SU-DHL-6 (cell line): Measurements from ENCODE around the gene ITFG1.

Experiments used
- H2AFZ ChIP-seq: fragments of 200-600 bp; sonication (generic); 2 replicates; pipeline ENCODE4 v1.6.1; 2014; ENCODE audit warnings: low read depth, mild to moderate bottlenecking, moderate library complexity, mixed read lengths, antibody characterized with exemption, low read length; ENCODE audit not compliant: severe bottlenecking
- H3F3A ChIP-seq: fragments of 200-600 bp; shearing (Covaris generic); 2 replicates; pipeline ENCODE4 v1.6.0; 2016; ENCODE audit warnings: antibody characterized with exemption, mild to moderate bottlenecking; ENCODE audit not compliant: insufficient read depth
- H3K27ac ChIP-seq: fragments of 200-600 bp; sonication (generic); 2 replicates; pipeline ENCODE4 v1.5.1; 2016; ENCODE audit warnings: low read depth, mild to moderate bottlenecking, low read length, moderate library complexity, mixed read lengths
- H3K27me3 ChIP-seq: fragments of 200-600 bp; sonication (generic), shearing (Covaris generic); 2 replicates; pipeline ENCODE4 v1.6.0; 2014; ENCODE audit warnings: mild to moderate bottlenecking, low read length
- H3K36me3 ChIP-seq: fragments of 200-600 bp; sonication (generic); 2 replicates; pipeline ENCODE4 v1.6.1; 2014; ENCODE audit warnings: mild to moderate bottlenecking, low read length, mixed read lengths
- H3K4me2 ChIP-seq: fragments of 300-600, 200-600 bp; shearing (Covaris generic), sonication (generic); 2 replicates; pipeline ENCODE4 v1.6.0; 2014; ENCODE audit warnings: low read length, low read depth, mild to moderate bottlenecking; ENCODE audit not compliant: poor library complexity, severe bottlenecking
- H3K4me3 ChIP-seq: fragments of 200-600 bp; sonication (generic); 2 replicates; pipeline ENCODE4 v1.5.1; 2014; ENCODE audit warnings: antibody characterized with exemption, low read length, mild to moderate bottlenecking, mixed read lengths; ENCODE audit not compliant: insufficient read depth, poor library complexity, severe bottlenecking
- H3K79me2 ChIP-seq: fragments of 200-600 bp; sonication (generic); 2 replicates; pipeline ENCODE4 v1.6.1; 2014; ENCODE audit warnings: mild to moderate bottlenecking, low read length, moderate library complexity; ENCODE audit not compliant: insufficient read depth
- H3K9ac ChIP-seq: fragments of 200-600 bp; sonication (generic); 2 replicates; pipeline ENCODE4 v1.7.0; 2014; ENCODE audit warnings: mild to moderate bottlenecking, low read length
- H3K9me2 ChIP-seq: fragments of 200-600 bp; sonication (generic); replicated peaks from 2 replicates; pipeline ENCODE4 v1.6.1; 2014; ENCODE audit warnings: low read length; ENCODE audit not compliant: insufficient read depth
- H3K9me3 ChIP-seq: fragments of 200-600 bp; sonication (generic); 2 replicates; pipeline ENCODE4 v1.6.1; 2014; ENCODE audit warnings: low read length, mixed read lengths; ENCODE audit not compliant: insufficient read depth
- H4K20me1 ChIP-seq: fragments of 200-600 bp; sonication (generic); 2 replicates; pipeline ENCODE4 v1.6.1; 2014; ENCODE audit warnings: low read depth, mild to moderate bottlenecking, antibody characterized with exemption, low read length, moderate library complexity, mixed read lengths
- CTCF ChIP-seq: fragments of 200-600 bp; sonication (generic); IDR thresholded peaks from one replicate; pipeline ENCODE4 v1.5.1; 2017; ENCODE audit warnings: antibody characterized with exemption, mild to moderate bottlenecking, low read length, moderate library complexity; ENCODE audit not compliant: insufficient read depth, poor library complexity, severe bottlenecking
- EZH2phosphoT487 ChIP-seq: fragments of 200-600 bp; sonication (generic), shearing (Covaris generic); conservative IDR thresholded peaks from 2 replicates; pipeline ENCODE4 v1.6.1; 2018; ENCODE audit warnings: mild to moderate bottlenecking, antibody characterized with exemption, low read length, moderate library complexity, mixed read lengths

Gene ITFG1

GRCh38 chr16:47308601-47309000, 152.3 kb downstream of the ITFG1 start:
- Histone ChIP-seq H3K79me2 (no peaks in the 10 kb centered on the region), H3K4me3 (no peak overlapping the region), H2AFZ (no peak overlapping the region), H3K9ac (no peak overlapping the region), H3K4me2 (no peak overlapping the region), H3K27me3 (no peaks in the 10 kb centered on the region), H3K36me3 (peaks cover 15% of the 10 kb centered on the region), H3K9me2 (no peaks in the 10 kb centered on the region), H3K9me3 (no peaks in the 10 kb centered on the region), H4K20me1 (no peaks in the 10 kb centered on the region), H3K27ac (0 out of 2 replicates have a peak overlapping the region, but pooled peaks have one; percentile 8), H3F3A (peaks cover 31% of the 10 kb centered on the region)
- no peak for TF ChIP-seq EZH2phosphoT487
- no peak for TF ChIP-seq CTCF

DNA sequence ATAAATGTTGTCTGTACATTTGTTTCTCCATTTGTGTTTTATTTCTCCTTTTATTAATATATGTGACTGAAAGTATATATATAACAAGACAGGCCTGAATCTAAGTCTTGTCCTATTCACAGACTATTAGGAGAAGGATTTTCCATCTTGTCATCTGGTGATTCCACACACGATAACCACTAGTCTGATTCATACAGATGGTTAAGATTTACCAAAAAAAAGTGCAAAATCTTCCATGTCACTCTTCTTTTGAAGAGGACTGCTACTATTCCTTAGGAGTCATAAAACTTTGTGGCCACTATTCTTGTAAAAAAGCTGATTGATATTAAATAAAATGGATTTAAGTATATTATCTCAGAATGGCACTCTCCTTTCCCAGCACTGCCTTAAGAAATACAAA, 156.3 kb downstream of the ITFG1 start:
- Histone ChIP-seq H3K27me3 (no peaks in the 10 kb centered on the region), H3K36me3 (peaks cover 5% of the 10 kb centered on the region; the same call in 1 of the 2 replicates), H3K9ac (no peak overlapping the region), H3F3A (no peaks in the 10 kb centered on the region), H3K9me3 (no peaks in the 10 kb centered on the region), H3K27ac (no peak overlapping the region; the same call in 1 of the 2 replicates), H3K4me2 (no peak overlapping the region), H2AFZ (no peak overlapping the region), H4K20me1 (no peaks in the 10 kb centered on the region), H3K9me2 (no peaks in the 10 kb centered on the region), H3K79me2 (no peaks in the 10 kb centered on the region), H3K4me3 (no peak overlapping the region)
- TF ChIP-seq EZH2phosphoT487 (no peak), CTCF (no peak)

GRCh38 chr16:47299587-47299986, 161.3 kb downstream of the ITFG1 start:
- H4K20me1 ChIP-seq, result no peaks in the 10 kb centered on the region
- H3K27ac ChIP-seq, result no peak overlapping the region
- no peaks in the 10 kb centered on the region for H3K9me2 ChIP-seq
- H3K79me2 ChIP-seq, result no peaks in the 10 kb centered on the region
- H3K36me3 ChIP-seq, result no peaks in the 10 kb centered on the region; the same call in 1 of the 2 replicates
- no peaks in the 10 kb centered on the region for H3K9me3 ChIP-seq
- H3K9ac ChIP-seq, result no peak overlapping the region
- no peaks in the 10 kb centered on the region for H3K27me3 ChIP-seq
- no peak overlapping the region for H2AFZ ChIP-seq
- H3F3A ChIP-seq, result no peaks in the 10 kb centered on the region
- no peak overlapping the region for H3K4me3 ChIP-seq
- no peak overlapping the region for H3K4me2 ChIP-seq
- TF ChIP-seq EZH2phosphoT487 (no peak), CTCF (no peak)
